GM18861 (cell line): ENCODE results near the gene SPRR2G.
"Not testable (repeated sequence)": the region's sequence is repeated elsewhere in the genome, so short reads cannot be mapped to it uniquely, and the experiment has no call there.

Experiments
- ATAC-seq: cut with Tn5 transposase; IDR thresholded peaks from one replicate; pipeline ENCODE4 v1.9.1; 2021; ENCODE audit not compliant: unreplicated experiment

SPRR2G gene

DNA sequence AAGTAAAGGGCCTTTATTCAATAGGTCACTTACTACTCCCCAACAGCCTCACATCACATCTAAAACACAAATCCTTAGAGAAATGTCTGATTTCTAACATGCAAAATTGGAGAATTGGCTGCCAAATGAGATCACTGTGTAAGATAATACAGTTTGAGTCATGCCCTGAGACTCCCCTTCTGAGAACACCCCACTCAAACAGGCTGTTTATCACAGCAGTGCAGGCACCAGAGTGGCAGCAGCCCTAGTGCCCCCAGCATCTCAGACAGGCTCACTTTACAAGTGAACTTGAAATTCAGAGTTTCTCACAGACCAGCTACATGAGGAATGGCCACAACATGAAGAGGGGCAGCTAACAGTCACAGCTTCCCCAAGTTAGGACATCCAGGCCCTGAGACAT lies 35.4 kb downstream of the SPRR2G start:
- not testable (repeated sequence) for ATAC-seq

- no peak for ATAC-seq
Measured at GRCh38 chr1:153113416-153113815, 37.3 kb downstream of the SPRR2G start, which contains the start of gene SPRR2F. TSS of gene SPRR2F (minus strand) at chr1:153113516. CDS start at chr1:153112733, 783 bp downstream.

- ATAC-seq, result not testable (repeated sequence)
Measured at GRCh38 chr1:153112454-153112853, 38.2 kb downstream of the SPRR2G start.

- ATAC-seq, result no peak
Measured at GRCh38 chr1:153100245-153100644, 50.4 kb downstream of the SPRR2G start.
